CD4-positive, alpha-beta T cell treated with Interleukin-17A for 1 hour (primary cell): ENCODE data around the gene TSR1.
"Not testable (repeated sequence)": the region's sequence is repeated elsewhere in the genome, so short reads cannot be mapped to it uniquely, and the experiment has no call there.

Experiments used
- DNase-seq: peaks from one replicate; pipeline ENCODE4 v3.0.0-alpha.2; 2020

The TSR1 gene

GRCh38 chr17:2335726-2336214, 487 bp downstream of the TSR1 start:
- DNase-seq: no peak

GRCh38 chr17:2331303-2331702, 5.0 kb downstream of the TSR1 start:
- DNase-seq: no peak

GRCh38 chr17:2323629-2324314, 12.5 kb downstream of the TSR1 start:
- DNase-seq: no peak

DNA sequence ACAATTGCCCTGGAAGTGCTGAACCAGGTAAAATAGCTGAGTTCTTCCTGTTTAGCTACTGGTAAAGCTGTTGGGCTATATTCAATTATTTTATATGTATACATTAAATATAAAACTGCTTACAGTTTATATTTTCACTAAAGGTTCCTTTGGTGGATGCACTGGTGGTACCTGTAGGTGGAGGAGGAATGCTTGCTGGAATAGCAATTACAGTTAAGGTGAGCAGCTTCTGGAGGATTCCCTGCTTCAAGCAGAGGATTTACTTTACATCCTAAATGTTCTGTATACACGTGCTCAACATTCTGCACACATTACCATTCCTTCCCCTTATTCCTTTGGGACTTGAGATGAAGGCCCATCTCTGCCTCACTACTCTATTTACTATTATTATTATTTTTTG, 14.9 kb downstream of the TSR1 start:
- no peak for DNase-seq

DNA sequence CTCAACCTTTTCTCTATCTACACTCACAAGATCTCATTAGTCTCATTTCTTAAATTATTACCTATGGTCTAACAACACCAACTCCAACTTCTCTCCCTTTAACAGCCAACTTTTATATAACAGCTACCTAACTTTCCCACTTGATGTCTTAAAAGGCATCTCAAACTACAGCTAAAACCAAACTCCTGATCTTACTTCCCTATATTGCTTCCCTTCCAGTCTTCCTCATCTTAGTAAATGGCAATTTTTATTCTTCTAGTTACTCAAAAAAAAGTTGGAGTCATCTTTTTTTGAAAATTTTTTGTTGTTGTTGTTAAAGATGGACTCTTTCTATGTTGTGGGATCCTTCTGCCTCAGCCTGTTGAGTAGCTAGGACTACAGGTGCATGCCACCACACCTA, 17.2 kb downstream of the TSR1 start:
- no peak for DNase-seq

DNA sequence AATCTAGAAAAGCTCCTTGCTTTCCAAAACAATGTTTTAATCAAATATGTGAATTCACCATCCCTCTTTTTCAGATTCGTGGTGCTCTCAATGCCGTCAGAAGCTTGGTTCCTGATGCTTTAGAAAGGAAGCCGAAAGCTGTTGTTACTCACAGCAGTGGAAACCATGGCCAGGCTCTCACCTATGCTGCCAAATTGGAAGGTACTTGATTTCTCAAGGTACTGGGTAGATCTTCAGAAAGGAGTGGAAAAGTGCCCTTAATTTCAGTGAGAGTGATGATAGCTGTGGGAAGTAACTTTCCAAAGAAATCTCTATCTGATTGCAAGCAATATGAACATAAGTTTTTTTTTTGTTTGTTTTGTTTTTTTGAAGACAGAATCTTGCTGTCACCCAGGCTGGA, 18.5 kb downstream of the TSR1 start:
- DNase-seq: no peak

DNA sequence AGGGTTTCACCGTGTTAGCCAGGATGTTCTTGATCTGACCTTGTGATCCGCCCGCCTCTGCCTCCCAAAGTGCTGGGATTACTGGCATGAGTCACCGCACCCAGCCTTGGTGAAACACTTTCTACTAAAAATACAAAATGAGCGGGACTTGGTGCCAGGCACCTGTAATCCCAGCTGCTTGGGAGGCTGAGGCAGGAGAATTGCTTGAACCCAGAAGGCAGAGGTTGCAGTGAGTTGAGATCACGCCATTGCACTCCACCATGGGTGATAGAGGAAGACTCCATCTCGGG, 19.4 kb downstream of the TSR1 start:
- not testable (repeated sequence) for DNase-seq

DNA sequence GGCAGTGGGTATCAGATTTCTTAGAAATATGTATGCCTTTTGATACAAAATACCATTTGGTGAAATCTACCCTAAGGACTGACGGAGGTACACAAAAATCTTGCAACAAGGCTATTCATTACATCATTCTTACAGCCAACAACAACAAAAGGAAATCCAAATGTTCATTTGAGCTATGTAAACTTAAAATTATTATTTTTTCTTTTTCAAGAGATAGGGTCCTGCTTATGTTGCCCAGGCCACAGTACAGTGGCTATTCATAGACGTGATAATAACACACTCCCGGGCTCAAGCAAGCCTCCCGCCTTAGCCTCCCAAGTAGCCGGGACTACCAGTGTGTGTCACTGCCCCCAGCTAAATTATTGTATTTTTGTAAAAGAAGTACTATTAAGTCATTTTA, 23.5 kb downstream of the TSR1 start:
- DNase-seq: no peak

DNA sequence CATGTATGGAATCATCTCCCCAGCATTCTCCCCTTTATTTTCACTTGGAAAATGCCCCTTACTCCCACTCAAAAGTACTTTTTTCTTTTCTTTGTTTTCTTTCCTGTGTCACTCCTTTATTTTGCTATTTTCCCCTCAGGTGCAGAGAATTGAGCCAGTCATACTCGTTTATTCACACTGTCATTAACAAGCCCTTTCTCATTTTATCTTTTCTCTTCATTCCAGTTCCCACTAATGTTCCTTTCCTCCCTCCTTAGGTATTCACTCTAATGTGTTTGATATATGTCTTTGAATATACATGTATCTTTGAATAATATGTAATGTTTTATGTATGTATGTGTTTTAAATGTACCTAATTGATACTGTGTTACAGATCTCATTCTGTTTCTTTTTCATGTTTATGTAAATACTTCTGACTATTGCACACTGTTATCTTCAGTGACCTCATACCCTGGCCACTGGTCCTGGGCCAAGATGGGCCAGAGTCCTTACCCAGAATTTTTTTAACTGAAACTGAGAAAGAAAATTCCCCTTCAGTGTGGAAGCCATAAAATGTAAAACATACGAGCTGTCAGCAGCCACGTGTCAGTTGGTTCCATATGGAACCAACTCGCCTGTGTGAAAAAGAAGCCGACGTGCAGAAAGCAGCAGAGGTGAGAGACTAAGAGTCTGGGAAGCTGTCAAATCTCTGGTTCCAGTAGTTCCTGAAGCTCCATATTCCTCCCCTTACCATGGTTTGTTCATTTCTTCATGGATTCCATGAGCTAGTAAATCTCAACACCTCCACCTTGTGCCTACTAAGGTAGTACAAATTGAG, 26.7 kb downstream of the TSR1 start:
- DNase-seq: no peak

- DNase-seq: no peak
Observed at GRCh38 chr17:2304931-2305330, 31.3 kb downstream of the TSR1 start.

GRCh38 chr17:2303204-2304188, 32.8 kb downstream of the TSR1 start, which contains the start of the genes SMG6 and SRR:
Gene SMG6, minus strand, starts transcription at chr17:2303785. Its CDS starts 65 bp downstream, at chr17:2303720.
Gene SRR, plus strand, starts transcription at chr17:2303950. Its CDS starts 11,611 bp downstream, at chr17:2315561.
- peak; percentile 96 for DNase-seq

DNA sequence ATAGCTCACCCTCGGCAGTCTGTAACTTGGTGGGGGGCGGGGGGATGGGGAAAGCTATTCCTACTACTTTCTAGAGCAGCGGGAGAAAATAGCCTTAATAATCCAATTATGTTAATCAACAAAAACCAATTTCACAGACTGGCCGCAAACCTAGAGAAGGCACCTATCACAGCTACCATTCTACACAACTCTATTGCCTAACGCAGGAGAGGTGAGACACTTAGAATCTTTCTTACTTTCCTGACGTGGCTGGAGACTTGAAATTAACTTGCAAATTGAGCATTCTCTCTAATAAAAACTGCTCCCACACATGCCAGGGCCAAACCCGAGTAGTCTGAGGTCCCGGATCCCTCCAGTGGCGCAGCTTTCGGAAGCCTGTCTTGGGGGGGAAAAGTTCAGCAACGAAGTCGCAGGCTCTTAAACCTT, 33.5 kb downstream of the TSR1 start:
- DNase-seq: peak; percentile 32

GRCh38 chr17:2299756-2300155, 36.5 kb downstream of the TSR1 start:
- no peak for DNase-seq

GRCh38 chr17:2299136-2299535, 37.1 kb downstream of the TSR1 start:
- DNase-seq: no peak

DNA sequence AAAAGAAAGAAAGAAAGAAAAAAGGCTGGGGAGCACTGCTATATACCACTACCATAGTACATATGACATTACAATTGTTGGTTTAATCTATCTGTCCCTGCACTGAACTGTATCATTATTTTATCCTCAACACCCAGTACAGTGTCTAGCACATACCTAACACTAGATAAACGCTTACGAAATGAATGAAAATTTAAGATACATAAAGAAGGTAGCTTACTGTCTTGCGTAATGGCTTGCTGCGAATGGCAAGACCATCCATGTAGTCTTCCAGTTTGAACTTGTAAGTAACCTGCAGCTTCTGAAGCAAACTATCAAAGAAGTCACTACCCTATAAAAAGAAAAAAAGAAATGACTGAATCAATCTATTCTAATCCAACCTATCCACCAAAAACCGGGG, 39.2 kb downstream of the TSR1 start:
- DNase-seq: no peak

- DNase-seq: no peak
Observed at GRCh38 chr17:2295575-2295974, 40.7 kb downstream of the TSR1 start.

GRCh38 chr17:2292100-2292499, 44.2 kb downstream of the TSR1 start:
- DNase-seq: no peak

DNA sequence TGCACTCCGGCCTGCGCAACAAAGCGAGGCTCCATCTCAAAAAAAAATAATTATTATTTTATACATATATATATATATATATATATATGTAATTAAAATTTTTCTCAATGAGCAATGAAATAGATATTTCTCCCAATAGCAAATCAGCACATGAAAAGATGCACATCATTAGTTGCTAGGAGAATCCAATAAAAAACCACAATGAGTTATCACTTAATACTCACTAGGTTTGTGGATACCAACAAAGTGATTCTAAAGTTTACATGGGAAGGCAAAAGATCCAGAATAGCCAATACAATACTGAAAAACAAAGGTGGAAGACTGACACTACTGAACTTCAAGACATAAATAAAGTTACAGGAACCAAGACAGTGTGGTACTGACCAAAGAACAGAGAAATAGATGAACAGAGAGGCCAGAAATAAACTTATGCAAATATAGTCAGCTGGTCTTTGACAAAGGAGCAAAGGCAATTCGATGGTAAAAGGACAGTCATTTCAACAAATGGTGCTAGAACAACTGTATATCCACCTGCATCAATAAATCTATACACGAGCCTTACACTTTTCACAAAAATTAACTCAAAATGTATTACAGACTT, 46.3 kb downstream of the TSR1 start:
- DNase-seq: no peak

- no peak for DNase-seq
Observed at GRCh38 chr17:2283302-2283701, 53.0 kb downstream of the TSR1 start.

DNA sequence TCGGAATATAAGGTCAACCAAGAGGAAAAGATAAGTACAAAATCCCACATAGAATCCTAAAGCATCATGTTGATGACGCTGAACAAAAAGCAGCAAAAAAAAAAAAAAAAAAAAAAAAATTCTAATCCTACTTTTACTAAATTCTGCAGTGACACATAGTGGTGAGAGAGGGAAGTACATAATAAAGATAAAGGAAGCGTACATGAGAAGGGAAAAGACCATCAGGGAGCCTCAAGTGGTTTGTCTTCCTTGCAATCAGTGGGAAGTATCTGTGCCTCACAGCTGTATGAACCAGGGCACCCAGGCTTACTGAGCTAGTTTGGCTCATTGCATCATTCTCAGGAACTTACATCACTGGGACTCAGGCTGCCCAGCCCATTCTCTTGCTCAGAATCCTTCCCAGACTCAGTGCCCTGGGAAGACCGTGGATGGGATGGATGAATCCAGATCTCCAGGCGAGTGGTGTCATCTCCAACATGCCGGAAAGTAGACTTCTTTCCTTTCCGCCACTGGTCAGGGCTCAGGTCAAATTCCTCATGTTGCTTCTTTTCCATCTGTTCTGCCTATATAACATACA, 53.9 kb downstream of the TSR1 start:
- peak; percentile 77 for DNase-seq

DNA sequence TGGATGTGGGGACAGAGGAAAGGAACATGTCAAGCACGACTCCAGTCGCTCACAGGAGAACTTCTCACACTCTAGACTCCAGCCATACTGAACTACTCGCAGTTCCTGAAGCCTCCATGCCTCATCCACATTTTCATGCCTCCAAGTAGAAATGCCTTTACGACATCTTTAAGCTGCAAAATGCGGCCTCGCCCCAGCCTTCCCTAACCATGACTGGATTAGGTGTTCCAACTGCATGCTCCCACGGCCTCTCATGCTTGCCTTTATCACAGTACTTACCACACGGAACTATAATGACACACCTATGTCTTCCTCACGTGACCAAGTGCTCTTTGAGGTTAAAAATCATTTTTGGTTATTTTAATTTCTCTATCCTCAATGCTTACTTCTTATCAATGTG, 56.5 kb downstream of the TSR1 start:
- DNase-seq: no peak
